Eye (tissue), 1 donor: Measurements from ENCODE around the gene RABGAP1.

ENCODE experiments used
- DNase-seq: peaks from one replicate; pipeline ENCODE4 v3.0.0-alpha.2; 2015

RABGAP1 gene

GRCh38 chr9:123011380-123011779, 70.6 kb downstream of the RABGAP1 start:
- no peak for DNase-seq

- DNase-seq, result no peak
These were observed 71.2 kb downstream of the RABGAP1 start for GRCh38 chr9:123011878-123012528.

GRCh38 chr9:123016631-123017030, 75.8 kb downstream of the RABGAP1 start:
- no peak for DNase-seq

- no peak for DNase-seq
These were observed 80.0 kb downstream of the RABGAP1 start for GRCh38 chr9:123020796-123021195.

- no peak for DNase-seq
These were observed 85.6 kb downstream of the RABGAP1 start for GRCh38 chr9:123026425-123026824.

- no peak for DNase-seq
These were observed 86.7 kb downstream of the RABGAP1 start for GRCh38 chr9:123027517-123027916.

- no peak for DNase-seq
These were observed 87.3 kb downstream of the RABGAP1 start for GRCh38 chr9:123028136-123028535.

- DNase-seq, result no peak
These were observed 88.2 kb downstream of the RABGAP1 start for GRCh38 chr9:123028973-123029372.

GRCh38 chr9:123031963-123032362, 91.1 kb downstream of the RABGAP1 start:
- DNase-seq, result no peak

GRCh38 chr9:123033352-123033751, 92.5 kb downstream of the RABGAP1 start, which contains the start of gene GPR21:
TSS of gene GPR21 (plus strand) at chr9:123033667. CDS start at chr9:123034567, 900 bp downstream.
- peak; percentile 58 for DNase-seq

- DNase-seq, result peak; percentile 47
These were observed 93.2 kb downstream of the RABGAP1 start for GRCh38 chr9:123033864-123034601.

- DNase-seq, result no peak
These were observed 94.2 kb downstream of the RABGAP1 start for GRCh38 chr9:123034881-123035510.

GRCh38 chr9:123035791-123036190, 95.0 kb downstream of the RABGAP1 start:
- no peak for DNase-seq

- peak; percentile 57 for DNase-seq
These were observed 96.2 kb downstream of the RABGAP1 start for GRCh38 chr9:123036893-123037545.

GRCh38 chr9:123039617-123040219, 98.9 kb downstream of the RABGAP1 start:
- DNase-seq, result no peak

GRCh38 chr9:123040801-123041200, 100.0 kb downstream of the RABGAP1 start:
- no peak for DNase-seq

GRCh38 chr9:123041489-123041888, 100.7 kb downstream of the RABGAP1 start:
- DNase-seq, result no peak

GRCh38 chr9:123043081-123043939, 102.5 kb downstream of the RABGAP1 start:
- DNase-seq, result no peak

- DNase-seq, result no peak
These were observed 103.8 kb downstream of the RABGAP1 start for GRCh38 chr9:123044586-123044985.

GRCh38 chr9:123046406-123047195, 105.8 kb downstream of the RABGAP1 start:
- DNase-seq, result no peak

GRCh38 chr9:123048748-123049147, 107.9 kb downstream of the RABGAP1 start:
- DNase-seq, result no peak
